Measurements from ENCODE around the gene OTUB1.

Gene OTUB1

GRCh38 chr11:64028398-64029115 is 42.3 kb downstream of the OTUB1 start:
- in situ Hi-C loops (cut with MboI; ENCODE audit: low sequenced_read_pairs, unreplicated experiment), result no loop called here
- no peak for DNase-seq (ENCODE audit: low spot score)
- no peak for TF ChIP-seq CTCF (IDR thresholded peaks at IDR 0.05; ENCODE audit: borderline replicate concordance, control extremely low read depth, extremely low read depth, insufficient read depth, missing control alignments)

GRCh38 chr11:64029773-64030172 is 43.5 kb downstream of the OTUB1 start:
- no peak for DNase-seq (ENCODE audit: low spot score)
- TF ChIP-seq CTCF (IDR thresholded peaks at IDR 0.05; ENCODE audit: borderline replicate concordance, control extremely low read depth, extremely low read depth, insufficient read depth, missing control alignments), result no peak
- in situ Hi-C loops (cut with MboI; ENCODE audit: low sequenced_read_pairs, unreplicated experiment), result no loop called here

- in situ Hi-C loops (cut with MboI; ENCODE audit: low sequenced_read_pairs, unreplicated experiment), result no loop called here
- DNase-seq (ENCODE audit: low spot score), result no peak
Measured at GRCh38 chr11:64031001-64031400, 44.8 kb downstream of the OTUB1 start.

GRCh38 chr11:64032050-64032449 is 45.8 kb downstream of the OTUB1 start:
- in situ Hi-C loops (cut with MboI; ENCODE audit: low sequenced_read_pairs, unreplicated experiment), result no loop called here
- no peak for DNase-seq (ENCODE audit: low spot score)
- no peak for TF ChIP-seq CTCF (IDR thresholded peaks at IDR 0.05; ENCODE audit: borderline replicate concordance, control extremely low read depth, extremely low read depth, insufficient read depth, missing control alignments)

More at GRCh38 chr11:64031001-64031400, 44.8 kb downstream of the OTUB1 start:
- TF ChIP-seq CTCF (IDR thresholded peaks at IDR 0.05; ENCODE audit: borderline replicate concordance, control extremely low read depth, extremely low read depth, insufficient read depth, missing control alignments), result no peak

GRCh38 chr11:64034411-64034811 is 48.2 kb downstream of the OTUB1 start:
- no peak for TF ChIP-seq CTCF (IDR thresholded peaks at IDR 0.05; ENCODE audit: borderline replicate concordance, control extremely low read depth, extremely low read depth, insufficient read depth, missing control alignments)
- no peak for DNase-seq (ENCODE audit: low spot score)
- in situ Hi-C loops (cut with MboI; ENCODE audit: low sequenced_read_pairs, unreplicated experiment), result no loop called here

GRCh38 chr11:64035081-64035524 is 48.9 kb downstream of the OTUB1 start:
- DNase-seq (ENCODE audit: low spot score), result no peak
- in situ Hi-C loops (cut with MboI; ENCODE audit: low sequenced_read_pairs, unreplicated experiment), result no loop called here
- no peak for TF ChIP-seq CTCF (IDR thresholded peaks at IDR 0.05; ENCODE audit: borderline replicate concordance, control extremely low read depth, extremely low read depth, insufficient read depth, missing control alignments)

Data from GM13976 (cell line).